GM20431 (cell line): ENCODE results near the gene RPA1.

ENCODE experiments used
- in situ Hi-C: fragments of 300-500 bp; cut with MseI, MboI; formaldehyde crosslinking; loops from one replicate; pipeline ENCODE4 v1.15.0; 2020; ENCODE audit warnings: low sequenced_read_pairs; ENCODE audit not compliant: unreplicated experiment

The RPA1 gene

DNA sequence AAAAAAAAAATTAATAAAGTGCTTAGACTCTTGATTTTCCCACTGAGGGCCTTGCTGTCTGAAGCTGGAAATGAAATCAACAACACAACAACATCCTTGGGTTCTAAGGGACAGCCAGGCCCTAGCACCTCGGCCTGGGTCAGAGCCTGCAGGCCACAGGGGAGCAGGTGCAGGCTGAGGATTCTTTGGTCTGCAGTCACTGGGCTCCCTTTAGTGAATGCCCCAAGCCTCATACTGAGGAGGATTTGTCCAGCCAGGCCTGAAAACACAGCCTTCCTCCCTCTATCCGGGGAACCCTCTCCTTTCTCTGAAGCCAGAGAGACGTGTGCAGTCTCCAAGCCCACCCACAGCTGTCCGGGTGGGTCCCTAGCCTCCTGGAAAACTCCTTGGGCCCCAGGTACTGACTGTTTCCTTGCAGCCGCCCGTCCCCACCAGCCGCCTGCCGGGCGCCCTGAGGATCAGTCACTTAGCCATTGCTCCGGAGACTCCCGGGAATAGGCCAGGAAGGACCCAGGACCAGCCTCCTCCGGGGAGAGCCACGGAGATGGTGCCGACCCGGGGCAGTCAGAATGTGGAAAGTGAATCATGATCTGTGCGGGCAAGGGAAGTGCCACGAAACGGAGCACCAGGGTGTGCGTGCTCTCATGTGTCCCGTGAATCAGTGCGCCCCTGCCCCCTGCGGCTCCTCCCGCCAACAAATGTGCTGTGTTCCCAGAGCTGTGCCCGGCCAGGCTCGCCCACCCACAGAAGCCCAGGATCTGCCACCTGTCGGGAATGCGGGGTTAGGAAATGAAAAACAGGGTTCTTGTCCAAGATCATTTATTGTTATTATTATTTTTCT lies 104.3 kb downstream of the RPA1 start:
- in situ Hi-C loops: no loop called here

DNA sequence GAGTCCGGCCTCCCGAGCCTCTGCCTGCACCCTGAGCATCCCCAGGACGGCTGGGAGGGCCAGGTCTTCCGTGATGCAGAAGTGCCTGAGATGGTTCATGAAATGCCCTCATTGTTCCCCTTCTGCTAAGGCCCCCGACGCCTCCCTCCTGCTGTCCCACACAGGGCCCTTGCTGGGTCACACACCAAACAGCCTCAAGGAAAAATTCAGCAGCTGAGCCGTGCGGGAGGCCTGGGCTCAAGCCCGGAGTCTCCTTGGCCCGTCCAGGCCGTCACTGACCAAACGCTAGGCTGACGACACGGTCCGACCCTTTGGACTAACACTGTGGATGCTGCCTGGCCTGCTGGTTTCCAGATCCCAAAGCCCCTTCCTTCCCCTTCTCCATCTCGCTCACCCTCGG lies 105.1 kb downstream of the RPA1 start:
- in situ Hi-C loops: no loop called here

DNA sequence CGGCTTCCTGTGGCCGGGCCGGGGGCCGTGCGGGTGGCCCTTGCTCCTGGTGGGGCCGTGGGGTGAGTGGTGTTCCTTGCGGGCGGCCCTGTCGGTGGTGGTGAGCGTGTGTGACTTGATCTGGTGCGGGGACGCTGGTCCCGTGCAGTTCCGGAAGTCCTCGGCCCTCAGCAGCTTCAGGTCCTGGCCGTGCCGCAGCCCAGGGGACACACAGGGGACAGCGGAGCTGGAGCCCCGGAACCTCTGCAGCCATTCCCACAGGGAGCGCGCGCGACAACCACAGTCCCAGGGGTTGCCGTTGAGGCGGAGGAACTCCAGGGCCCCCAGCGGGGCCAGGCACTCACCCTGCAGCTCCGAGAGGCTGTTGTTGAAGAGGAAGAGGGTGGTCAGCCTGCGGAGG lies 107.0 kb downstream of the RPA1 start:
- in situ Hi-C loops: no loop called here

DNA sequence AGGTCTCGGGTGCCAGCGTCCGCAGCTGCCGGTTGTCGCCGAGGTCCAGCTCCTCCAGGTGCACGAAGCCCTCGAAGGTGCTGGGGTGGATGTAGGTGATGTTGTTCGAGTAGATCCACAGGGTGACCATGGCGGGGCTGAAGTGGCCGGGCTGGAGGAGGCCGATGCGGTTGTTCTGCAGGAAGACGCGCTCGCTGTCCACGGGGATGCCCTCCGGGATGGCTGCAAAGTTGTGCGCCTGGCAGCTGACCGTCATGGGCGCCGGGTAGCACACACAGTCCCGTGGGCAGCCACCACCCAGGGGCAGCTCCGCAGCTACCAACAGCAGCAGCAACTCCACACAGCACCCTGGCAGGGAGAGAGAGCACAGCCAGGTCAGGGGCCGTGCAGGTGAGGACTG lies 107.7 kb downstream of the RPA1 start:
- in situ Hi-C loops: no loop called here

DNA sequence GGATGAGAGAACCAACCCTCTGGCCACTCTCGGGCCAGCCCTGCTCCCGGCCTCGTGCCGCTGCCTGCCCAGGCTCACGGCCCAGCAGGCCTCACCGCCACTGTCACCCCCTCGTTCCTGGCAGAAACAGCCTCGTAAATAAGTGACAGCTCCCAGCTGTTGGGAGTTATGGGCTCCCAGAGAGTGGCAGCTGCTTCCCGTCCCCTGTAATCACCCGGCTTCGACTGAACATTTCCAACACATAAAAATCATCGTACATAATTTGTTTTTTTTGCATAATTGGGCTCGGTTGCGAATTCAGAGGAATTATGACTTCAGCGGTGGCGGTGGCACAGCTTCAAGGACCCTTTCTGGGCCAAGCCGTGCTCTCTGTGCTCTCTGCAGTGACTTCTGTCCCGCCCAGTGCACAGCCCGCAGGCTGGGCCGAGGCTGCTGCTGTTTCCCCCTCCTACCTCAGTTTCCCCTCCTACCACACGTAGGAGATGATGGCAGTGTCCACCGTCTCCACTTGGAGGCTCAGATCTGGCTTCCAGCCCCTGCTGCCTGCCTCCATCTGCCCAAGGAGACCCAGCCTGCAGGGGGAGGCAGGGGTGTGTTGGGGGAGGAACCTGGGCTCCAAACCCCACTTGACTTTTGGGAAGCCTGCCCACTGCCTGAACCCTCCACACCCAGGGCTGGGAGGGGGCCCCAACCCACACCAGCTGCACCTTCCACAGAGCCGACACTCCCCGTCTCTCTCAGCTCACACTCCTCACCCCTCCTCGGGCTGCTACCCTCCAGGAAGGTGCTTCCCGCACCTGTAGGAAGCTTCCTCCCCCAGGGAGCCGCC lies 110.4 kb downstream of the RPA1 start:
- in situ Hi-C loops: no loop called here

DNA sequence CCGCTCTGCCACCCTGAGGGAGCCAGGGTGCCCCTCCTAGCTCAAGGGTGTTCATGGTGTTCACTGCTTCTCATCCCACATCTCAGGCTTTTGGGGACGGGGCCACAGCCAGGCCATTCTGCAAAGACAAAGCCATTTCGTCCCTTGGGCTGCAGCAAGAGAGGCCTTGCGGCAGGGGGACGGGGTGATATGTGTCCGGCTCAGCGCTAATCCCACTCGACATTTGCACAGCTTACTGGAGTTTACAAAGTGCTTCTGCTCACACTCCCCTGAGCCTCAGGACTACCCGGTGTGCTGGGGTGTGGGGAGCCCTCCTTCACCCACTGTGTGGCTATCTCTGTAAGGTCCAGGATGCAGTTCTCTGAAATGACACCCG lies 111.0 kb downstream of the RPA1 start:
- in situ Hi-C loops: no loop called here

DNA sequence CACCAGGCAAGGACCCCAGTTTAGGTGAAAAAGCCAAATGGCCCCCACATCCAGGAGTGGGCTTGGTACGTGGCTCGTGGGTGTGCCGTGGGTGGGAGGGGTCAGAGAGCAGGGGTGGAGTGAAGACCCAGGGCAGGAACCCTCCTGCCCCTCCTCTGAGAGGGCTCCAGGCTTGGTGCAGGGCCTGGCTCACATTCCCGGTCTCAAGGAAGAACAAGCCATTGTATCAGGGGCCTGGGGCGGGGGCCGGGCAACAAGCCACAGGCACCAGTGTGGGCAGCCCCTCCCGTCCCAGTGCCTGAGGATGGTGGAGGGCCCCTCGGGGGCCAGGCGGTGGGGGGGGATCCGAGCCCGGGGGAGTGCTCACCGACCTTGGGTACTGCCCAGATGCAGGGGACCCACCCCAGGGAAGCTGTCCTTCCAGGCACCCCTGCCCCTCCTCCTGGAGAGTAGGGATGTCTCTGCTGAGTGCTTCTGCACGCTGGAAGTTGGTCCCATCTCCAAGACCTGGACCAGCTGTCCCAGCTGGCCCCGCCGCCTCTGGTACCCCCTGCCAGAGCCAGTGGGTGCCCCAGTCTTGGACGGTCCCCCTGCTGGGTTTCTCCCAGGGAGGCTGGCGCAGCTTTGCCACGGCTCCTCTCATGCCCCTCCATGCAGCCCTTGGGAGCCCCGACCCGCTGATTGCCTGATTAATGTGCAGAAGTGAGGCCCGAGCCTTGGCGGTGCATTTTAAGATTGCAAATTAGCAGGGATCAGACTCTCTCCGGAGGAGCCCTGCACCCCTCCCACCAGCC lies 111.7 kb downstream of the RPA1 start:
- in situ Hi-C loops: no loop called here

DNA sequence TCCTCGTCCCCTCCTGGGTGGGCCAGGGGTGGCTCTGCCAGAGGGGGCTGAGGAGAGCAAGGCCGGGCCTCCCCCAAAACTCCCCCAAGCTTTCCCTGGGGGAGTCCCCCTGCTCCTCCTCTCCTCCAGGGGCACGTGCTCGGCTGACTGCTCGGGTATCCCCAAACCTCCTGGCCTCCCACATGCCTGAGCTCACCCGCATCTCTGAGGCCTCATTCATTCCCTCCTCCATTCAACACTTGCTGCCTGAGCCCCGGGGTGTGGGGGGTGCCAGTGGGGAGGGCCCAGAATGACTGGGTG lies 112.2 kb downstream of the RPA1 start:
- in situ Hi-C loops: no loop called here

DNA sequence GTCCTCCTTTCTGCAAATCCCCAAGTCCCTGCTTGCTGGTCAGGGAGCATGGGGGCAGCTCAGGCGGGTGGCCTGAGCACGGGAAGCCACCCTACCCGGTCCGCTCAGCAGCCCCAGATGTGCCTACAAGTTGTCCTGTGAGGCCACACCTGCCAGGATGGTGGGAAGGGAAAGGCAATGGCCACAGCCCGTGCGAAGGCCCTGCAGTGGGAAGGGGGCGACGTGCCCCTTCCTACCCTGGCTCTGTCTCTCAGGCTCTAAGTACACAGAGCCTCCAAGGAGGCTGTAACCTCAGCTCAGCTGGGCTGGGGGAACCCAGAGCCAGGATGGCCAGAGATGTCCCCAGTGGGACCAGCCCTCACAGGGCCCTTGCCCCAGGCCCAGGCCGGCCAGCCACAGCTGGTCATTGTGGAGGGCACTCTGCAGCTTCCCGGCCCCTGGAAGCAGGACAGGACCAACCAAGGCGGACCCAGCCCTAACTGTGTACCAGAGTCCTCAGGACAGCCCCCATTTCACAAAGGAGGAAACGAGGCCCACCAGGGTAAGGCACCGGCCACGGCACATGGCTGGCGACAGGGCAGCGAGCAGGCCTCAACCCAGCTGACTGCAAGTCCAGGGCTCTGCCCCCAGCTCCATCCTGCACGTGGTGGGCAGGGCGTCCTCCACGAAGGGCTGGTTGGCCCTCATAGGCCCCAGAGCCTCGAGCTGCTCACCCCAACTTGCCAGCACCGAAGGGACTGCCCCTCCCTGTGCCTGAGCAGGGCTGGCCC lies 113.0 kb downstream of the RPA1 start:
- in situ Hi-C loops: no loop called here

DNA sequence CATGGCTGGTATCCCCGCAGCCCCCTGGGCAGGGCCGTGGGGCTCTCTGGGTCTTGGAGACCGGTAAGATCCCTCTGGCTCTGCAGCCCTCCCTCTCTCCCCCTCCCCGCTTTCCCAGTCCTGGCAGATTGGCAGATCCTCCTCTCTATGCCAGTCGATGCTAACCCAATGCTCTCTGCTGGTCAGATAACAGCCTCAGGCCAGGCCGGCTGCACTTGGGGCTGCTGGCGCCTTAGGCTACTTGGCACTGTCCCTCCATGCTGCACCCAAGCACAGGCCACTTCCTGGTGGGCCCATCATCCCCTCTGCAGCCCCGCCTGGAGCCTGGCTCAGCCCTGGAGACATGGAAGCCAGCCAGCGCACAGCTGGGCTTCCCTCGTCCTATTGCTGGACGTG lies 113.6 kb downstream of the RPA1 start:
- in situ Hi-C loops: no loop called here

DNA sequence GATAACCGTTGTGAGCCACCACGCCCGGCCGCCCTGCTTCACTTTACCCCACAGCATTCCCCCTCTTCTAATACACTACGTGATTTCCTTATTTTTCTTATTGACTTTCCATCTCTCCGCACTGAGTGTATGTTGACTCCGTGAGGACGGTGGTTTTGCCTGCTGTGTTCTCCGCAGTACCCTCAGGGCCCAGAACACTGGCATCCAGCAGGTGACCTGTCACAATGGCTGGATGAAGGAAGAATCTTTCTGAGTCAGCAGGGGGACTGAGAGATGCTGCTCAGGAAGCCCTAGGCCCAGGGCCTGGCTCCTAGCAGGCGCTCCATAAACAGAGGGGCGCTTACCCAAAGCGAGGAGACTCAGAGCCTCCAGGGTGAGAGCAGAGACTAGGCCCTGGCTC lies 115.8 kb downstream of the RPA1 start:
- in situ Hi-C loops: no loop called here

DNA sequence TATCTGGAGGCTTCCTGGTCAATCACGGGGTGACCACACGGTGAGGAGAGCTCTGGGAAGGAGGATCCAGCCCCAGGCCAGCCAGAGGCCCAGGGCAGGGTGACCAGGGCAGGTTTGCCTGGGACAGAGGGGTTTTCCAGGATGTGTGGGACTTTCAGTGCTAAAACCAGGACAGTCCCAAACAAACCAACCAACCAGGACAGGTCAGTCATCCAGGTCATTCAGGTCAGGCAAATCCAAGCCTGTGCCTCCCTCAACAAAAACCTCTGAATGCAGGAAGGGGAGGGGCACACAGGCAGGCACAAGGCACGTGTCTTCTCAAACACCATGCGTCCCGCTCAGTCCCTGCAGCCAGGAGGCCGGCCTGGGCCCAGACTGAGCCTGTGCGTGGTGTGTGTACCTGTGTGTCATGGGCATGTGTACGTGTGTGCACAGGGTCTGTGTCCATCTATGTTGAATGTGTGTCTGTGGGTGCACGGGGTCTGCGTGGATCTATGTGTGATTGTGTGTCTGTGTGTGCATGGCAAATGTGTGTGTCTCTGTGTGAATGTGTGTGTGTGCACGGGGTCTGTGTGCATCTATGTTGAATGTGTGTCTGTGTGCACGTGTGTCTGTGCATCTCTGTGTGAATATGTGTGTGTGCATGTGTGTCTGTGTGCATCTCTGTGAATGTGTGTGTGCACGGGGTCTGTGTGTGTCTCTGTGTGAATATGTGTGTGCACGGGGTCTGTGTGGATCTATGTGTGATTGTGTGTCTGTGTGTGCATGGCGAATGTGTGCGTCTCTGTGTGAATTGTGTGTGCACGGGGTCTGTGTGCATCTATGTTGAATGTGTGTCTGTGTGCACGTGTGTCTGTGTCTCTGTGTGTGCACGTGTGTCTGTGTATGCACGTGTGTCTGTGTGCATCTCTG lies 116.5 kb downstream of the RPA1 start:
- in situ Hi-C loops: no loop called here

DNA sequence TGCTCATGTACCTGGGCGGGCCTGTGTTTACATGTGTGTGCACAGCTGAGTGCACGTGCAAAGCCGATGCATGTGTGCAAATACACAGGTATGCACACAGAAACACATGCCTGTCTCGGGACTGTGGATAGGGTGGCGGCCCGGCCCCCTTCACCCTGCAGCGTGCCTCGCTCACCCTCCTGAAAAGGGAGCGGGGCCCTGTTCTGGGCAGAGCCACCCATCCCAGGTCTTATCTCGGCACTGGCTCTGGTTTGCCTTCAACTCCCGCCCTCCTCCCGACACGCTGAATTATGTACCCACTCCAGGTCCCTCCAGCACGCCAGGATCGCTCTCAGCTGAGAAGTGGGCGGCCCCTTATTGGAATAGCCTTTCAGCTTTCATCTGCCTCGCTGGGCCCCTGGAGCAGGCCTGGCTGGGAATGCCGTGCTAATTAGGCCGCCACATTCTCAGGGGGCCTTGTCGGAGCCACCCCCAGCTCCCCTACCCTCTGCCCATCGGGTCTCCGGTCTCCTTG lies 117.5 kb downstream of the RPA1 start:
- in situ Hi-C loops: no loop called here

DNA sequence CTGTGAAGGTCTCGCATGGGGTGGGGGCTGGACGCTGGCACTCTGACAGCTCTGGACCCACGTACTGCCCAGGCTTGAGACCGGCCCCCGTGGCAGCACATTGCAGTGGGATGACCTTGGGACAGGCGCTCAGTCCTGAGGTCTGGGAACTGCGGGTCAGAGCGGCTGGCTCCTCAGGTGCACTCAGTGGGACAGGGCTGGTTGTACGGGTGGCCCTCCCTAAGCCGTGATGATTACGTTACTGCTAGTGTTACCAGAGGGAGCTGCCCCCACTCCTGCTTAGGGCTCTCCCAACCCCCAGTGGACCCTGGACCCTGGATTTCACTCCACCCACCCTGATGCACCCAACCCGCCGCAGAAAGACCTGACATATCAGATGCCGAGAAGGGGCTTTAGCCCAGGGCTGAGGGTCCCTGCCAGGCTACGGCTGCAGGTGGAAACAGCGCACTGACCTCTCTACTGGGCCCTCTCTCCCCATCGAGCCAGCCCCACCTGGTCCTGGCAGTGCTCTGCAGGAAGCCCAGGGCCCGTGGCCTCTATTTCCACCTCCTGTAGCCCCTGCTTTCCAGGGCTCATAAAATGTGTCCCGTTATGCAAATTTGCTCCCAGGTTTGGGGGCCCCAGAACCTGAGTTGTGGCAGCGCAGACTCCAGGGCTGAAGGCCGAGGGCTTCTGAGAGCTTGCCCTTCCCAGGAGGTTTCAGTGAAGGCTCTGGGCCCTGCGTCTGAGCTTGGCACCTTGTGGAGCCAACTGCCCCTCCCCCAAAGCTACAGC lies 118.1 kb downstream of the RPA1 start:
- in situ Hi-C loops: no loop called here

DNA sequence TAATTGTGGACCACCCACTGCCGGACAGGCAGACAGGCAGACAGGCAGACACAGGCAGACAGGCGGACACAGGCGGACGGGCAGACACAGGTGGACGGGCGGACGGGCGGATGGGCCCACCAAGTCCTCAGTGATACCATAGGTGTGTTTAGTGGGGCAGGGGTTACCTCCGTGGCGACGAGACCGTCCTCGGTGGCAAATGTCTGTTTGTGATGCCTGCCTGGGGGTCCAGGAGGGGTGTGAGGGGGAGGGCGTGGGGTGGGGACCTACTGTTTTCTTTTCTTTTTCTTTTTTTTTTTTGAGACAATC lies 118.7 kb downstream of the RPA1 start:
- in situ Hi-C loops: no loop called here
